Stimulated activated CD4-positive, alpha-beta T cell treated with anti-CD3 and anti-CD28 coated beads, Interleukin-12 subunit alpha, Interleukin-12 subunit beta, amount 100 ng/mL, for 24 hours (primary cell): Measurements from ENCODE around the gene RNF207.

Source experiments
- DNase-seq, 2 experiments: peaks; one replicate each; pipeline ENCODE4 v3.0.0-alpha.2; 2020; ENCODE audit warnings: low read depth in 2 of 2

The RNF207 gene

DNA sequence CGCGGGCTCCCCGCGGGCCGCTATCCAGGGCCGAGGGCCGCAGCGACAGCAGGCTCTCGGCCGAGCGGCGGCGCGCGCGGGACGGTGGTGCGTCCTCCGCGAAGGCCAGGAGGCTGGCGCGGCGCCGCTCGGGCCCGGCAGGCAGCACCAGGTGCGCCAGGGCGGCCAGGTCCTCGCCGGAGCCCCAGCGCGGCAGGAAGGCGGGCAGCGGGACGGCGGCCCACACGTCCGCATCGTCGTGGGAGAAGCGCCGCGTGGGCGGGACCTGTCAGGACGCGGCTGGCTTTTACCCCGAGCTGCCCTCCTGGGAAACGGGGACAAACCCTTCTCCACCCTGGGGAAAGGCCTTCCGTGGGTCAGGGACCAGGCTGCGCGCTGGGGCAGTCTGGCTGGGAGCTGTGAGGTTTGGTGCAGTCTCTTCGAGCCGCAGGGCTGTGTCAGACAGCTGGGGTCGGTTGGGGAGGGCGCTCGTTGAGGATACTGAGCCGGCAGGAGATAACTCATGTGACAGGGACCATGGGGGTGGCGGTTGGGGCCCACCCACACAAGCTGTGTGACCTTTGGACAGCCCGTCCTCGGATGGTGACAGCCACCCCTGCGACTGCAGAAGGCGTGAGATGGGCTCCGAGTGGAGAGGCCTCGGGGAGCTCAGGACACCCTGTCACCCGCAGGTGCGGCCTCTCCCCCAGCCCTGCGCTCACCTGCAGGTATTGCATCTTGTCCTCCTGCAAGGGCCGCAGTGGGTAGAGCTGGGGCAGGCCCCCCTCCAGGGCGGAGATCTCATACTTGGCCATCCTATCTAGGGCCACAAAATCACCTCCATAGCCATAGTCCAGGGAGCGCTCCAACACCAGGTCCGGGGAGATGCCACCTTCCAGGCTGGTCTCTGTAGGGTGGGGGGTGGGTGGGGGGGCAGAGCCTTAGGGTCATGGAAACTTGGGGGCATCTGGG, 44.1 kb downstream of the RNF207 start:
- no peak for DNase-seq

- DNase-seq = no peak
Observed at GRCh38 chr1:6251233-6251632, 45.3 kb downstream of the RNF207 start.

- DNase-seq = no peak
Observed at GRCh38 chr1:6251681-6252373, 45.9 kb downstream of the RNF207 start.

DNA sequence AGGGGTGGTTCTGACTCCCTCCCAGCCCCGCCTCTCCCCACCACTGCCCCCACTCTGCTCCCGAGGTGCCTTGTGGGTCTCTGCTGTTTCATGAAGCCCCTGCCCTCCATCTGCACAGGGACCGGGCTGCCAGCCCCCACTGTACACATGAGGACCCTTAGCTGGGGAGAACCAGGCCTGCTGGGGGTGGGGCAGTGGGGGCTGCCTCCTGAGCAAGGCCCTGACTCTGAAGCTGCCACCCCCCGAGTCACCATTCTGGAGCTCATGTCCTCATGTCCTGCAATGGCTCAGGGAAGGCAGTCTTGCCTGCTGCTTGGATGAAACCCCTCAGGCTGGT, 46.4 kb downstream of the RNF207 start:
- no peak for DNase-seq

GRCh38 chr1:6253380-6253779, 47.5 kb downstream of the RNF207 start:
- no peak for DNase-seq

- no peak for DNase-seq
Observed at GRCh38 chr1:6254691-6255090, 48.8 kb downstream of the RNF207 start.

- DNase-seq = no peak
Observed at GRCh38 chr1:6256645-6257044, 50.7 kb downstream of the RNF207 start.

DNA sequence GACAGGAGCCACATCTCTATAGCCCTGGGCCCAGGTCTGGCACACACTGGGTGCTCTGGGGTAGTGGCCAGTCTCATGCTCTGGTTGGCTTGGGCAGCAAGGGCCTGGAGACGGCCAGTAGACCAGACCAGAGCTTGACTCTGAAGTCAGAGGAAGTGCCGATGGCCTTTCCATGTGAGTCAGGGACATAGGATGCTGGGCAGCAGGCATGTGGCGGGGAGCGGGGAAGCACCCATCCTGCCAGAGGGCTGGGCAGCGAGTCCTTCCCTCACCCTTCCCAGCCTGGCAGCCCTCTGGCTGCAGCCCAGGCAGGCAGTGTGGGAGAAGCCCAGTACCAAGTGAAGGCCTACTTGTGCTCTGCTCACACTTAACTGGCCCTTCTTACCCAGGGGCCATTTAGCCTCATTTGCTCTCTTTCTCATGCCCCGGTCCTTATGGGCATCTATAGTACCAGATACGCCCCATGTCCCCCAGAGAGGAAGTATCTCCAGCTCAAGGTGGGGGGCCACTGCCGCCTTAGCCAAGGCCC, 51.7 kb downstream of the RNF207 start:
- DNase-seq = no peak

DNA sequence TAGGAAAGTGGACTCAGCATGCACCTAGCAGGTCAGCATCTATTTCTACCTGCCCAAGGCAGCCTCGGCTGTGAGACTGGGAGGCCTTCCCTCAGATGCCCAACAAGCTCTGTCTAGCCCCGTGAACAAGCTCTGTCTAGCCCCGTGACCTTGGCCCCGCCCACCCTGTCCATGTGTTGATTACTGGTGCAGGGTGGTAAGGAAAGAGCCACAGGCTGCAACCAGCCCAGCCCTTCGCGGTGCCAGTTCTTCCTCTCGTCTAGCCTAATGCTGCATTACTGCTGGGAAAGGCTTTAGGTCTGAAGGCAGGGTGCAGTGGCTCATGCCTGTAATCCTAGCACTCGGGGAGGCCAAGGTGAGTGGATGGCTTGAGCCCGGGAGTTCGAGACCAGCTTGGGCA, 52.8 kb downstream of the RNF207 start:
- DNase-seq = no peak

DNA sequence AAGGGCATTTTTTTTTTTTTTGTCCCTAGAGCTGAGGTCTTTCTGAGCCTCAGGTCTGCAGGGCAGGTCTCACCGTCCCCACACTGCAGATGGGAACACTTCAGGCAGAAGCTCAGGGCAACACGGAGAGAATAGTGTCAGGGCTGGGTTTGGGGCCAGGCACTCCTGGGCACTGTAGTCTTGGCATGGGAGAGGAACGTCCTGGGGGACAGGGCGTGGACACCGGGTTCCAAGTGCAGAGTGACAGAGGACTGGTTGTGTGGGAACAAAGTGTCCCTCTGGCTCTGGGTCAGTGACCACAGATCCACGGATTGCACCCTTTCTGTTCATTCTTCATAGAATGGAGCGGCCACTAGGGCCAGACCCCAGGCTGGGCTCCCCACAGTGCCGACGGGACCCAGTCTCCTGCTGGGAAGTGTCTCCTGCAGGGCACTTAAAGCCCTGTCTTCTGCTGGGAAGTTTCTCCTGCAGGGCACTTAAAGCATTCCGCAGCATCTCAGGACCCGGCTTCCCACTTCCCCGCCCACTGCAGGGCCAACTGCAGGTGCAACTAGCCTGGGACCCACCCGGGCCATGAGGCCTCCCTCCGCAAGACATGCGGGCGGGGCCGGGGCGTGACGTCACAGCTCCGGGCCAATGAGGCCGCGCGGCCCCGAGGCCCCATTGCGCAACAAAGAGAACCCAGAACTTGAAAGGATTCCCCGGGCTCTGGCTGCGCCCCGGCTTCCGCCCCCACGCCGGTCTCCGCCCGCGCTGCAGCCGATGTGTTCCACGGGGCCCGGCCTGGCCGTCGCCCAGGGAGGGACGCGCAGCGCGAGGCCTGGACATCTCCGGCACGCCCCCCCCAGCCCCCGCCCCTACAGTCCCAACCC, 53.8 kb downstream of the RNF207 start:
- DNase-seq = peak; percentile 43 to 69

GRCh38 chr1:6260433-6260934, 54.6 kb downstream of the RNF207 start:
- no peak for DNase-seq

GRCh38 chr1:6260961-6261614, 55.2 kb downstream of the RNF207 start, which contains the start of gene GPR153:
Gene GPR153, minus strand, starts transcription at chr1:6261098. Its CDS starts 6,193 bp downstream, at chr1:6254905.
- peak; percentile 17 to 44 for DNase-seq

GRCh38 chr1:6261615-6261995, 55.7 kb downstream of the RNF207 start:
- no peak for DNase-seq

DNA sequence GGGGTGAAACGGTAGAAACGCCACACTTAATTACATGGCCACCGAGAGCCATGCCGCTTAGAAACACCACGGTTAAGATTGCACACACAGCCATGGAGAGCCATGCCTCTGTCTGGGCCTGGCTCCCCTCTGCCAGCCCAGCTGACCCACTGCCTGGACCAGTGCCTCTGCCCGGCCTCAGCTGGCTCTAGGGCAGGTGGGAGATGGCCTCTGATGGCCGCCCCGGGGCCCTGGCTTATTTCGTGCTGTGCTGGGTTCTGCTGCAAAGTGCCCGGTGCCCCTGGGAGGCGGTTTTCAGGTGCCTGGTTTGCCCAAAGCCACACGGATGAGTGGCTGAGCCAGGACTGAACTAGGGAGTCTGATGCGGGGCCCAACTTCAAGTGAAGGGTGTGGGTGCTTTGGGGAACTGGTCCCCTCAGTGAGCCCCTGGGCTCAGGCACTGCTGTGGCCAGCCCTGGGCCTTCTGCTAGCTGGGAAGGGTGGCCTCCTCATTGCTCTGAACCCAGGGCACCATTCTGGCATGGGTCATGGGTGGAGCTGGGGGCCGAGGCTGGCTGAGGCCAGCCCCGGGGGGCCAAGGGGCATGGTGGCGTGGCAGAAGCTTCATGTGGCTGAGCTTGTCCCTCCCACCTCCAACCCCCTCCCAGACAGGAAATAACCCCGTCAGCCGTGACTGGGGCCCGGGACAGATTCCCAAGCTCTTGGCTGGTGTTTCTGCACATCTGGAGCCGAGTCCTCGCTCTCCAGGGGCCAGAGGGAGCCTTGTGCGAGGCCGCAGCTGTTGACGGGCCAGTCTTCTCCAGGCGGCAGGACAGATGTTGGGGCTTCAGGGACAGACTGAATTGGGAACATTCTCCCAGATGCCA, 56.9 kb downstream of the RNF207 start:
- no peak for DNase-seq

GRCh38 chr1:6263716-6264115, 57.8 kb downstream of the RNF207 start:
- DNase-seq = no peak

DNA sequence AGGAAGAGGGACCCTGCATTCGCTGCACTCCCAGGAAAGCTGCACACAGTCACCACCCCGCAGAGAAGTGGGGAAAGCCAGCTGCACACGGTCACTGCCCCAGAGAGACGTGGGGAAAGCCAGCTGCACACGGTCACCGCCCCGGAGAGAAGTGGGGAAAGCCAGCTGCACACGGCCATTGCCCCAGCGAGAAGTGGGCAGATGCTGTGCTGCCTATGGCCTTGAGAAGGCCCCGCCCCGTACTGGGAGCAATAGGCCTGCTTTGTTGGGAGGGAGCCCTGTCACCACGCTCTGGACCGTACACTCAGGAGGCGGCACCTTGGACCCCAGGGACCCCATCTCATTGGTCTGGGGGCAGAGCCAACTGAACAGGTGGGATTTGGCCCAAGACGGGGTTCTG, 59.2 kb downstream of the RNF207 start:
- no peak for DNase-seq

DNA sequence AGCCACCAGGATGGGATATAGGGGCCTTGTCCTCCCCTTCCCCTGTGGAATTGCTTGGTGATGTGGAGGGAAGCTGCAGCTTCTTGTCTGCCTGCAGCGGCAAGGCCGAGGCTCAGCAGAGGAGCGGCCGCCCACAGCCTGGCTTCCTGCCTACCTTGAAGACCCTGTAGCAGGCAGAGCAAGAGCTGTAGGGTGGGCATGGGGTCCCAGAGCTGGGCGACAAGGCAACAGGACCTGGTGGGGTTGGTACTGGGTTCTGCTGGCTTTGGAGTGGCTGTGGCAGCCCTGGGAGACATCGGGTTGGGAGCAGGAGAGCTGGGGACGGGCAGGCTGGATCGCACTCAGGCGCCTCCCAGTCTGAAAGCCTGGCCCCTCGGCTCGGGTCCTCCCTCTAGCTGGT, 60.7 kb downstream of the RNF207 start:
- DNase-seq = no peak

GRCh38 chr1:6267686-6268322, 61.9 kb downstream of the RNF207 start:
- no peak for DNase-seq

GRCh38 chr1:6268415-6268814, 62.5 kb downstream of the RNF207 start:
- no peak for DNase-seq

DNA sequence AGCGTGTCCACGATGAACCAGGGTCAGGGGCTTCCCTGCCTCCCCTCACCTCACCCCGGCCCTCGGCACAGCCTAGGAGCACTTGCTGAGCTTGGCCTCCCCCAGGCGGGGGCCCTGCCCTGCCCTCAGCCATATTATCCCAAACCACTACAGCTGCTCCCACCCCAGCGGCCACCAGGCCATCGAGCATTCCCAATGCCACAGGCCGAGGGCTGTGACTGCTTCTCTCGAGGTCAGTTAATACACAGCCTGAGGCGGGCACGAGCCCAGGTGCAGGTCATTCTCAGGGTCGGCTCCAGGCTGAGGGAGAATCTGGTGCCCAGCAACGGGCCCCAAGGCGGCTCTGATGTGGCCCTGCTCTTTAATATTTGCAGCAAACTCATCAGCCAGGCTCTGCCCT, 63.4 kb downstream of the RNF207 start:
- no peak for DNase-seq
